GM12864 (cell line): ENCODE results near the gene KRT74.

Source experiments
- DNase-seq: peaks from one replicate; pipeline ENCODE4 v3.0.0-alpha.2; 2011; ENCODE audit warnings: low read depth
- H3K4me3 ChIP-seq: 2 replicates; pipeline ENCODE4 v1.5.1; 2011; ENCODE audit warnings: mild to moderate bottlenecking, low read depth, low read length, control low read depth
- CTCF ChIP-seq: IDR thresholded peaks from 2 replicates; pipeline ENCODE4 v1.5.1; 2011; ENCODE audit warnings: low read depth, mild to moderate bottlenecking, moderate library complexity, low read length, control low read depth, inconsistent platforms; ENCODE audit errors: missing control alignments

The KRT74 gene

GRCh38 chr12:52575948-52576347, 2.3 kb upstream of the KRT74 start:
- H3K4me3 ChIP-seq, result no peak overlapping the region
- TF ChIP-seq CTCF, result no peak
- no peak for DNase-seq

GRCh38 chr12:52575256-52575655, 1.6 kb upstream of the KRT74 start:
- no peak for TF ChIP-seq CTCF
- no peak for DNase-seq
- no peak overlapping the region for H3K4me3 ChIP-seq

GRCh38 chr12:52573306-52573705, 337 bp downstream of the KRT74 start:
- H3K4me3 ChIP-seq, result no peak overlapping the region
- no peak for DNase-seq
- no peak for TF ChIP-seq CTCF

- no peak for TF ChIP-seq CTCF
- H3K4me3 ChIP-seq, result no peak overlapping the region
- no peak for DNase-seq
Observed at GRCh38 chr12:52570511-52570910, 3.1 kb downstream of the KRT74 start.

GRCh38 chr12:52568111-52568510, 5.5 kb downstream of the KRT74 start:
- TF ChIP-seq CTCF, result no peak

GRCh38 chr12:52566847-52567291, 6.8 kb downstream of the KRT74 start:
- no peak overlapping the region for H3K4me3 ChIP-seq
- no peak for TF ChIP-seq CTCF
- no peak for DNase-seq

More at GRCh38 chr12:52568111-52568510, 5.5 kb downstream of the KRT74 start:
- no peak for DNase-seq
- H3K4me3 ChIP-seq, result no peak overlapping the region

GRCh38 chr12:52564582-52564981, 9.1 kb downstream of the KRT74 start:
- no peak for TF ChIP-seq CTCF
- H3K4me3 ChIP-seq, result no peak overlapping the region
- DNase-seq, result no peak
